NCI-H69 (cell line): Measurements from ENCODE around the gene GGT7.
"Not testable (repeated sequence)": the region's sequence is repeated elsewhere in the genome, so short reads cannot be mapped to it uniquely, and the experiment has no call there.

Experiments used
- DNase-seq: peaks from one replicate; lab custom pipeline; 2025; lab: John Stamatoyannopoulos, UW

GGT7 gene, protein sequence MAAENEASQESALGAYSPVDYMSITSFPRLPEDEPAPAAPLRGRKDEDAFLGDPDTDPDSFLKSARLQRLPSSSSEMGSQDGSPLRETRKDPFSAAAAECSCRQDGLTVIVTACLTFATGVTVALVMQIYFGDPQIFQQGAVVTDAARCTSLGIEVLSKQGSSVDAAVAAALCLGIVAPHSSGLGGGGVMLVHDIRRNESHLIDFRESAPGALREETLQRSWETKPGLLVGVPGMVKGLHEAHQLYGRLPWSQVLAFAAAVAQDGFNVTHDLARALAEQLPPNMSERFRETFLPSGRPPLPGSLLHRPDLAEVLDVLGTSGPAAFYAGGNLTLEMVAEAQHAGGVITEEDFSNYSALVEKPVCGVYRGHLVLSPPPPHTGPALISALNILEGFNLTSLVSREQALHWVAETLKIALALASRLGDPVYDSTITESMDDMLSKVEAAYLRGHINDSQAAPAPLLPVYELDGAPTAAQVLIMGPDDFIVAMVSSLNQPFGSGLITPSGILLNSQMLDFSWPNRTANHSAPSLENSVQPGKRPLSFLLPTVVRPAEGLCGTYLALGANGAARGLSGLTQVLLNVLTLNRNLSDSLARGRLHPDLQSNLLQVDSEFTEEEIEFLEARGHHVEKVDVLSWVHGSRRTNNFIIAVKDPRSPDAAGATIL

DNA sequence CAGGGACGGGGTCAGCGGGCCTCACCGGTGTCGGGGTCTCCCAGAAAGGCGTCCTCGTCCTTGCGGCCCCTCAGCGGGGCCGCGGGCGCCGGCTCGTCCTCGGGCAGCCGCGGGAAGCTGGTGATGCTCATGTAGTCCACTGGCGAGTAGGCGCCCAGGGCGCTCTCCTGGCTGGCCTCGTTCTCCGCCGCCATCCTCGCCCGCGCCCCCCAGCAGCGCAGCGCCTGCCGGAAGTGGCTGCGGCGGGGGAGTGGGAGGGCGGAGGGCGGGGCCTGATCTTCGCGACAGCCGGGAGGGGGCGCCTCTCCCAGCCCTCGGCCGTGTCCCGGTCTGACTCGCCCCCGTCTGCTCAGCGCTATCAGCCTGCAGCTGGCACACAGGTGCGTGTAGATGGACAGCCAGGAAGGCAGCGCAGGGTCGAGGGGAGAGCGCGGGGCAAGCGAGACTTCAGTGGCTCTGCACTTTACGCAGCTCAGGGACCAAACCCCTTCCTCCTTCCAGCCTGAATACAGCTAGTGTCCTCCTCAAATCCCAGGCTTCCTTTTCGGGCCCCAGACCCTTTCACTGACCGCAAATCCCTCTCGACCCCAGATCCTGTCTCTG is at the start of gene GGT7:
Gene GGT7, minus strand, starts transcription at position 235 of the 603 bp plus-strand sequence. Its CDS starts 41 bp downstream, at position 194.
- DNase-seq: peak; percentile 95

DNA sequence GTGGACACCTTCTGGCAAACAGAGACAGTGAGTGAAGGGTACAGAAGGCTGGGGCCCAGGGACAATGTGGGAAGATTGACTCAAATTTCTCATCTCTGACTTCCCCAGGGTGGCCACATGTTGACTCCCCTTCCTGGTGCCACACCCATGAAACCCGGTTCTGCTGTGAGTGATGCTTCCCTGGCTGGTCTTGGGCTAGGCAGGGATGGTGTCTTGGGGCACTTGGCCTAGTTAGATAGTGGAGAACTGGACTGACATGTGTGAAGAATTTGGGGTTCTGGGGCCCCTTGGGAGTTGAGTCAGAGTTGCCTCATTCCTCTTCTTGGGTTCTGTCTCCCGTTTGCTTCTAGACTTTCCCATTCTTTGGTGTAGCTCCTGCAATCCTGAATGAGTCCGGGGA is 48.8 kb upstream of the GGT7 start:
- DNase-seq: no peak

DNA sequence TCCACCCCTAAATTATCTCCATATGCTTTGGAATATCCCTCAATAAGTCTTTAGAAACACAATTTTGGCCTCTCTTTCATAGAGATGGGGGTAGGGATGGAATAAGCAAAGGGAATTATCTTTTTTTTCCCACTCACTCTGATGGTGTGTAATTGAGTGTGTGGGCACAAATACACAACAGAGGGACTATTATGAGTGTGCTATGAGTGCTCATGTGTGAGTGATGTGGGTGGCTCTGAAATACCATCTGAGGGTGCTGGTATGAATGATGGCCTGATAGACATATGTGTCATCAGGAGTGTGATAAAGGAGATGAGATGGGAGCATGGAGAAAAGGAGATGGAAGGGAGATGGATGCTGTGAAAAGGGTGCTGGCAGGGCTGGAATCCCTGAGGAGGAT is 47.4 kb upstream of the GGT7 start:
- no peak for DNase-seq

DNA sequence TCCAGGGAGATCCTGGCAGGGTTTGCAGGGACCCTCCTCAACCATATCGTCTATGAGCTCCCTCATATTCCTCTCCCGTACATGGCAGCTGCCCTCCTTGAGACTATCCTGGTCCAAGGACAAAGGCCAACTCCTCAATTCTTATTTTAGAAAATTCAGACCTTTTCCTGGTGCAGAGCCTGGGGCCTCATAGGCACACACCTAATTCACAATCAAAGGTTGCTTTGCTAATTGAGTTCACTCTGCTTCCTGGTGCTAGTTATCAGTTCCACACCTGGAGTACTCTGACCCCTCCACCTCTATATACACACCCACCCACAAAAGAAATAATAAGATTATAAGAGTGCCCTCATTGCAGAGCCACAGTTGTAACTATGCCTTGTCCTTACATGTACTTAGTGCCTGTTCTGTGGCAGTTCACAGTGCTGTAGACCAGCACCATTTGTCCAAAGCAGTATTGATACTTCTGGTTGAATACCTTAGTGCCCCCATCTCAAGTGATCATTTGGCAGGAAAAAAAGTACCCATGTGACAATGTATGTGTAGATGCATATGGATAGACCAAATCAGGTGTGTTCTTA is 44.2 kb upstream of the GGT7 start:
- DNase-seq: peak; percentile 22

DNA sequence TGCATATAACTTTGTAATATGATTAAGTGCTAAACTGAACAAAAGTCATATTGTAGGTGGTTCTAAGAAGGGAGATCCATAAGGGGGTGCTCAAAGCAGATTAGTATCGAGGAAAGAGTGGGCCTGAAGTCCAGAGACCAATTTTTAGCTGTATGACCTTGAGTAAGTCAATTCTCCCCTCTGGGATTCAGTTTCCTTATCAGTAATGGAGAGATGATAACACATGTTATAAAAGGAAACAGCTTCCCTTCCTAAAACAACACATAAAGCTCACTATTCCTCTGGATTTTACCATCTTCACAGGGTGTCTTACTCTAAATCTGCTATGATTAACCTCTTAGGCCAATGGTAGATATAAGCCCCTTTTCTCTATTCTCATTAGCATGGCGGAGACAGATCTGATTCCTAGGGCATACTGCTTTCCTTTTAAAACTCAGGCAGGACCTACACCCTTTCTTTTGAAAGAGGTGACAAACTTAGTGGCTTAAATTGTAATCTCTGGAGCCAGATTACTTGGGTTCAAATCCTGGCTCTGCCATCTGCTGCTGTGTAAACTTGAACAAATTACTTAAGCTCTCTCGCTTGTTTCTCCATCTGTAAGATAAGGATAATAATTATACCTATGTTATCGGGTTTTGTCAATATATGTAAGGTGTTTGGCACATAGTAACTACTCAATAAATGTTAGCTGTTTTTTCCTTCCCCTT is 43.2 kb upstream of the GGT7 start:
- no peak for DNase-seq

DNA sequence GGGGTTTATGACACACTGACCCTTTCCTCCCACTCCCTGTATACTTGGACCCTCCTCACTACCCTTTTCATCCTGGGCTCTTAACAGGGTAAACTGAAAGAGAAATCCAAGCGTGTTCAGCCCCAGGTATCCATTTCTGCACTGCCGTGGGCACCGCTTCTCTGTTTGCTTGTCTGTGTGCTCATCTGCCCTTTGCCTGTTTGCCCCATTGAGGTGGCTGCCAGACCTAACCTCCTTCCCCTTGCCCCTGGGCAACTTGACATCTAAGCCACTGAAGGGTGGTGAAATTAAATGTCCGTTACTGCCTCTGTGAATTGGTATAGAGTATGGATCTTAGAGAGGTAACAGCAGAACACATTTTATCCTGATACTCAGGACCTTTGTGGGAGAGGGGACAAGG is 42.5 kb upstream of the GGT7 start:
- no peak for DNase-seq

DNA sequence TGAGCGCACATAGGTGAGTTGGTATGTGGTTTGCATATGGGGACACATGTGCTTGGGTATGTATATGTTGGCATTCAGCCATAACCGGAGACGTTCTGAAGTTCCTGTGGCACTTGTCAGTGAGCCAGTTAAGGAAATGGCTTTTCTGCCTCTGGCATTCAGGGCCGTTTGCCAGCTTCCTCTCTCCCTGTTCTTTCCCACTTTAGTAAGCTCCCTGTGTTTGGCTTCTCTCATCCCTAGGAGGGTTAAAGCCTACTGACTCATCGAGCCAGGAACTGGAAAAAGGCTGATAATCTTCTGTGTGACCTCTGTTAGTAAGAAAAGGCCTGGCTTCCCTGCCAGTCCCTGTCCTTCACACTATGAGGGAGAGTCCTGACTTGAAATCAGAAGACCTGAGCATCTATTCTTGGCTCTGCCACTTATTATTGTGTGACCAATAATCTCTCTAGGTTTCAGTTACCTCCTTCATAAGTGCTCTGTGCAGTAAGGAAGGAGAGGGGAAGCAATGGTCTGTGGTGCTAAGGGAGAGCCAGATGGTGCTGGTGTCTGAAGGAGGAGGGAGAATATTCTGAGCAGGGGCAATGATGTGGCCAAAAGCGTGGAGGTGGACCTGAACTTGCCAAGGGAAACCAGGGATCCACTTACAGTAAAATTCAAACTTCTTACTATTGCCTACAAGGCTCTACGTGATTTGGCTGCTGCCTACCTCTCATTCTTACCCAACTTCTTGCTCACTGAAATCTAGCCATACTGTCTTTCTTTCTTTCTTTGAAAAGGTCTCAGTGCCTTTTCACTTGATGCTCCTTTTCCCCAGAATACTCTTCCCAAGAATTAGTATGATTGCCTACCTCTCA is 35.2 kb upstream of the GGT7 start:
- DNase-seq: peak; percentile 95

DNA sequence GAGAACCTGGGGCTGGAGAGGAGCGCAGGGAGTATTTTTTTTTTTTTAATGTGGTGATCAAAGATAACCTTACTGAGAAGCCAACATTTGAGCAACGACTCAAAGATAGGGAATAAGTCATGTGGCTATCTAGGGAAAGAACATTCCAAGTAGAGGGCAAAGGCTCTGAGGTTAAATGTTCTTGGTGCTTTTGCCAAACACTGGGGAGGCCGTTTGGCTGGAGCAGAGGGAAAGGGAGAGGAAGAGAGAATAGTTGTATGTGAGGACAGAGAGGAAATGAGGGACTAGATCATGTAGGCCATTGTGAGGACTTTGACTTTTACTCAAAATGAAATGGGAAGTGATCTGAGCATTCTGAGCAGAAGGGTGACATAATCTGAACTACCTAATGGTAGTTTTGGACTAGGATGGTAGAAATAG is 31.6 kb upstream of the GGT7 start:
- DNase-seq: no peak

DNA sequence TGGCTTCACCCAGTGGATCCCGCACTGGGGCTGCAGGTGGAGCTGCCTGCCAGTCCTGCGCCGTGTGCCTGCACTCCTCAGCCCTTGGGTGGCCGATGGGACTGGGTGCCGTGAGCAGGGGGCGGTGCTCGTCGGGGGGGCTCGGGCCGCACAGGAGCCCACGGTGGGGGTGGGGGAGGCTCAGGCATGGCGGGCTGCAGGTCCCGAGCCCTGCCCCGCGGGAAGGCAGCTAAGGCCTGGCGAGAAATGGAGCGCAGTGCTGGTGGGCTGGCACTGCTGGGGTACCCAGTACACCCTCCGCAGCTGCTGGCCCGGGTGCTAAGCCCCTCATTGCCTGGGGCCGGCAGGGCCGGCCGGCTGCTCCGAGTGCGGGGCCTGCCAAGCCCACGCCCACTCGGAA is 26.1 kb upstream of the GGT7 start:
- not testable (repeated sequence) for DNase-seq

DNA sequence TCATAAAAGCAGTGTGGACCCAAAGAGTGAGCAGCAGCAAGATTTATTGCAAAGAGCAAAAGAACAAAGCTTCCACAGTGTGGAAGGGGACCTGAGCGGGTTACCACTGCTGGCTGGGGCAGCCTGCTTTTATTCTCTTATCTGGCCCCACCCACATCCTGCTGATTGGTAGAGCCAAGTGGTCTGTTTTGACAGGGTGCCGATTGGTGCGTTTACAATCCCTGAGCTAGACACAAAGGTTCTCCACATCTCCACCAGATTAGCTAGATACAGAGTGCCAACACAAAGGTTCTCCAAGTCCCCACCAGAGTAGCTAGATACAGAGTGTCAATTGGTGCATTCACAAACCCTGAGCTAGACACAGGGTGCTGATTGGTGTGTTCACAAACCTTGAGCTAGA is 25.5 kb upstream of the GGT7 start:
- not testable (repeated sequence) for DNase-seq

DNA sequence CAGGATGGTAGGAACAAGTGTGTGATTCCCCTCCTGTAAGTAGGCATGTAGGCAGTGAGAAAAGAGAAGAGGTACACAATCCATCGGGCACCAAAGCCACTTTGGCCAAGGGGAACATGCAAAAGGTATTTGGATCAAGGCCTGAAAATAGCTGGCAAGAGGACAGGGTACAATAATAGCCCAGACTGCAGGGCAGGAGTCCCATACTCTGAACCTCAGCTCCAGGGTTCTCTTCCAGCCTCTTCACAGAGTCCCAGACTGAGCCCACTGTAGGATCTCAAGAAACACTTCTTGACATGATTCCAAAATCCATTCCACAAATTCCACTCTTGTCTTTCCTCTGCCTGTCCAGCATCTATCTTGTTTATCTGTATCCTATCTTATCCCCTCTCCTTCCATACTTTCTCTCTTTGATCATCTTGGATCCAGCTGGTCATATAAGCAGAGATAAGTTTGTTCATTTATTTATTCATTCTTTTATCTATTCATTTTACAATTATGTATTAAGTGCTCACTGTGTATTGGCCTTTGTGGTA is 23.5 kb upstream of the GGT7 start:
- DNase-seq: no peak

DNA sequence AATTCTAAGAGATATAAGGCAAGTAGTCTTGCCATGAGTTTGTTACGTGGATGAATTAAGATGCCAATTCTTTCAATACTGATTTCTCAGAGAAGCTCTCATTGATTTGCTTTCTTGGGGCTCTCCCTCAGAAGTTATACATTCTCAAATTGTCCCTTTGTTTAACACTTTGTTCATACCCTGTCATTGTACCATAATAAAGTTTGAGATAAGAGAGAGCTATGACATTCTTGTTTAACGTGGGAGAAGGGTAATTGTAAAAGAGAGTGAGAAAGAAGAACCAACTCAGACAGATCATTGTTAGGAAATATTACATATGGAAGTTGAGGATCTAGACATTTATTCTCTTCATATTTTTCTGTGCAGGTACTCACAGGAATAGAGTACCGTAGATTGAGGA is 22.8 kb upstream of the GGT7 start:
- DNase-seq: no peak

DNA sequence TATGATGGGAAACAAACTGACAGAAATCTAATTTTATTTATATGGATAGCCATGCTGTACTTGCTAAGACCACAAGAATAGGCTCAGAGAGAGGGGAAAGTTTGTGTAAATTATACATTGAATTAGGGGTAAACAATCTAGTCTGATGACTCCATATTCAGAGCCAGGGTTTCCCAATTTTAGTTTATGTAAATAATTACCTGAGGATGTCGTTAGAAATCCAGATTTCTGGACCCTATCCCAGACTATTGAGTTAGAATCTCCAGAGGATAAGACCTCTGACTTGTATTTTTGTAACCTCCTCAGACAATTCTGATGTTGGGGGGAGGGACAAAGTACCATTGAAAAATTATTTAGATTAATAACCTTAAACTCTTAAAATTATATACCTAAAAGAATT is 22.1 kb upstream of the GGT7 start:
- no peak for DNase-seq

DNA sequence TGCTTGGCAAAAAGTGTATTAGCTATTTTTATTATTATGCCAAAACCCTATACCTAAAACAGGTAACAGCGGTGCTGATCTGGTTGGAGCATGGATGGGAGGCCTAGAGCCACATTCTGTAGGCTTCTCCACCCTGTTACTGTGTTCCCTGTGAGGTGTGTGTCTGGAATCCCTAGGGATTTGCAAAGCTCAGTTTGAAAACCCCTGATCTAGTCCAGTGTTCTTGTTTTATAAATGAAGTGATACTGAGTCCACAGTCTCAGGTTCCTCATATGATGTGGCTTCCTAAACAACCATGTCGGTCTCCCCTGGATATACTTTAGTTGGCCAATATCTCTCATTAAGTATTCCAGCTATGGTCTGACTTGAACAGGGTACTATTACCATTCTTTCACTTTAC is 20.0 kb upstream of the GGT7 start:
- no peak for DNase-seq

DNA sequence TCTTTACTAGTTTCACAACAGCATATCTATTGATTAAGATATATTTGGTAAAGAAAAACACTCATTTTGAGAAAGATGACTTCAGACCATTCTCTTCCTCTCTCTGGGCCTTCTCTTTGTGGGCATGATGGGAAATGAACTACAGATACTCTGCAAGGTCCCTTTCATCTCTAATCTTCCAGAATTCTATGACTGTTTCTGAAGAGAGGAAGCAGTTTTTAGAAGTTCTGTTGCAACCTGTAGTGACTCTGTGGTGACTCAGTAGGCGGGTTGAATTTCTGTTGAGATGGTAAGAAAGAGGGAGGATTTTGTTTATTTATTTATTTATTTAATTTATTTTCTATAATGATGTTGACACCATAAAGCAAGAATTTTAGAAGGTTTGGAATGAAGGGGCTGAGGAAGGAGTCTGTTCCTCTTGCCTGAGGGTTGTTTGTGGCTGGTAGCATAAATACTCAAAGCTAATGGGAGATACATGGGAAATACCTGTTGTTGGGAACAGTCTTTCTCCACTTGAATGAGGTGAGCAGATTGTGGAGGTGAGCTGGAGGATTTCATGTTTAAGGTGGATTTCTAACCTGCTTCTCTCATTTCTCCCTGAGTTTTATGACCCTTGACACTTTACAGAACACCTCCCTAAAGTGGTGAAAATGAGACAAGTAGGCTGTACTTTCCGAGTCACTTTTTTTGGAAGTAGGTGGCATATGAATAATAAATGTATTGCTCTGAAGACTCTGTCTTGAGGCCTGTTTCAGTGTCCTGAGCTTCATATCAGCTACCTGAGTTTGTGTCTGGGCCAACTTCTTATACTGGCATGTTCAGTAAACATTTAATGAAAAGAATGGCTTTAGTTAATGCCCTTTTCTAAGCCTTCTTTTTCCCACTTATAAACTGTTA is 18.8 kb upstream of the GGT7 start:
- DNase-seq: no peak

DNA sequence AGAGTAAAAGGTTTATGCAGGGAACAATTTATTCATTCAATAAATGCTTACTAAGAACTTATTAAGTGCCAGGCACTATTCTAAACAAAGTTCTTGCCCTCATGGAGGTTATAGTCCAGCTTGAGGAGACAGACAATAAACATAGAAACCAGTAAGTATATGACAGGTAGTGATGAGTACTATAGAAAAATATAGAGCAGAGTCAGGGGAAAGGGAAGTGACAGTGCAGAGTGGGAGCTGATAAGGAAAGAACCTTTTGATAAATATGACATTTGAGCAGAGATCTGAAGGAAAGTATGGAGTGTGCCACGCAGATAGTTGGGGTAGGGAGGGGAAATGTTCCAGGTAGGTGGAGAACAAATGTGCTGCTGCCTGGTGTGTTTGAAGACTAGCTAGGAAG is 15.8 kb upstream of the GGT7 start:
- no peak for DNase-seq

DNA sequence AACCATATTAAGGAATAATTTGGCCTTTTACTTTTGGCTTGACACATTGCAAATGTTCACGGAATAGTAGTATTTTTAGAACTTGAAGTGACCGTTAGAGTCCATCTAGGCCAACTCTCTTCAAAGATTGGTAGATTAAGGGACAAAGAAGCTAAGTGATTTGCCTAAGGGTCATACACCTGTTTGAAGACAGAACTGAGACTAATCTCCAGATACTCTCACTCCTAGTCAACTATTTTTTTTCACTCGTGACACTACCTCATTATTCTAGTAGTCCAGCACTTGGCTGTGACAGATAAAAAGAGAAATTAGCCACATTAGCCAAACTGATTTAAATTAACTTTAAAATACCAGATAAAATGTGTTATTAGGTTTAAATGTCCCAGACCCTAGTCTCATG is 14.4 kb upstream of the GGT7 start:
- DNase-seq: no peak

DNA sequence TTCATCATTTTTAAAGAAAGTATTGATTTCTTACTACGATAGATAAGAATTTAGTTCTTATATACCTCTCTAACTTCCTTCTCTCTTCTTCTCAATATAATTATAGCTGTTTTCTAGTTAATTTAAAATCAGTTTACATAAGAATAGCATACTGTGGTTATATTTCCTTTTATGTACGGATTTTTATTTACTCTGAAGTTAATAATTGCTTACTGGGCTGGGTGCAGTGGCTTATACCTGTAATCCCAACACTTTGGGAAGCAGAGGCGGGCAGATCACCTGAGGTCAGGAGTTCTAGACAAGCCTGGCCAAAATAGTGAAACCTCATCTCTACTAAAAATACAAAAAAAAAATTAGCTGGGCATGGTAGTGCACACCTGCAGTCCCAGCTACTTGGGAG is 13.5 kb upstream of the GGT7 start:
- no peak for DNase-seq

DNA sequence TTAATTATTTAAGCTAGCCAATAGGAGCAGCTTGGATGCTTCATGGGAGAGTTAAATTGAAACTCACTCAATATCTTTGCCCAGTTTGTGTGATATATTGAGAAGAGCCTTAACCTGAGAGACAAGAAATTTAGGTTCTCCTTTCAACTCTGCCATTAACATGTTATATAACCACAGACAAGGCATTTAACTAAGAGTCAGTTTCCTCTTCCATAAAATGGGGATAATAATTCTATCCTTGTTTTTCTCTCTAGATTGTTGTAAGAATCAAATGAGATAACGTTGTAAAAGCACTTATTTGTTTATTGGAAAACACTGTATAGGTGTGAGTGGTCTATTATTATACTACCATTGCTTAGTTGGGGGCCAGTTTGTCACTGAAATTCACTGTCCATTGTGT is 11.6 kb upstream of the GGT7 start:
- DNase-seq: no peak

DNA sequence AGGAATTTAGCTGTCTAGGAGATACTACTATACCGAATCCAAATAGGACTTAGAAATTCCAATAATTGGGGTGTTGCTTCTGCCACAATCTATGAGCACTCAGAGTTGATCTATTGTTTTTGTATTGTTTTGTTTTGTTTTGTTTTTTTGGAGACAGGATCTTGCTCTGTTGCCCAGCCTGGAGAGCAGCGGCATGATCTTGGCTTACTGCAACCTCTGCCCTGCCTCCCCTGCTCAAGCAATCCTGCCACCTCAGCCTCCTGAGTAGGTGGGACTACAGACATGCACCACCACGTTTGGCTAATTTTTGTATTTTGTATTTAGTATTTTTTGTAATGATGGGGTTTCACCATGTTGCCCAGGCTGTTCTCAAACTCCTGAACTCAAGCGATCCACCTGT is 11.2 kb upstream of the GGT7 start:
- no peak for DNase-seq
